ENCODE measurements around the gene UBTD1.

Gene UBTD1

GRCh38 chr10:97584798-97585438 lies 86.2 kb downstream of the UBTD1 start:
- no peak for DNase-seq (ENCODE audit: low read depth in 2 of 2)

GRCh38 chr10:97585439-97585811 lies 86.7 kb downstream of the UBTD1 start:
- DNase-seq (ENCODE audit: low read depth in 2 of 2), result no peak

GRCh38 chr10:97587183-97587582 lies 88.5 kb downstream of the UBTD1 start:
- no peak for DNase-seq (ENCODE audit: low read depth in 2 of 2)

- no peak for DNase-seq (ENCODE audit: low read depth in 2 of 2)
Observed at GRCh38 chr10:97589479-97589878, 90.8 kb downstream of the UBTD1 start, which contains the start of gene C10orf62. Gene C10orf62, plus strand, starts transcription at chr10:97589721. Its CDS starts 177 bp downstream, at chr10:97589898.

GRCh38 chr10:97590082-97590747 lies 91.5 kb downstream of the UBTD1 start:
- DNase-seq (ENCODE audit: low read depth in 2 of 2), result no peak

- DNase-seq (ENCODE audit: low read depth in 2 of 2), result no peak
Observed at GRCh38 chr10:97590748-97591495, 92.2 kb downstream of the UBTD1 start.

GRCh38 chr10:97593421-97593820 lies 94.7 kb downstream of the UBTD1 start:
- DNase-seq (ENCODE audit: low read depth in 2 of 2), result no peak

- DNase-seq (ENCODE audit: low read depth in 2 of 2), result peak in 1 of 2 experiments; percentile 47
Observed at GRCh38 chr10:97596101-97597082, 97.7 kb downstream of the UBTD1 start.

- DNase-seq (ENCODE audit: low read depth in 2 of 2), result no peak
Observed at GRCh38 chr10:97597778-97598177, 99.1 kb downstream of the UBTD1 start.

GRCh38 chr10:97598407-97599271 lies 99.9 kb downstream of the UBTD1 start:
- no peak for DNase-seq (ENCODE audit: low read depth in 2 of 2)

GRCh38 chr10:97599272-97599619 lies 100.5 kb downstream of the UBTD1 start:
- no peak for DNase-seq (ENCODE audit: low read depth in 2 of 2)

- DNase-seq (ENCODE audit: low read depth in 2 of 2), result no peak
Observed at GRCh38 chr10:97600616-97601015, 101.9 kb downstream of the UBTD1 start.

GRCh38 chr10:97601268-97602215 lies 102.8 kb downstream of the UBTD1 start:
- DNase-seq (ENCODE audit: low read depth in 2 of 2), result no peak

GRCh38 chr10:97607095-97607636 lies 108.4 kb downstream of the UBTD1 start:
- DNase-seq (ENCODE audit: low read depth in 2 of 2), result no peak

- DNase-seq (ENCODE audit: low read depth in 2 of 2), result no peak
Observed at GRCh38 chr10:97608991-97609561, 110.4 kb downstream of the UBTD1 start.

GRCh38 chr10:97611473-97611872 lies 112.7 kb downstream of the UBTD1 start:
- no peak for DNase-seq (ENCODE audit: low read depth in 2 of 2)

- DNase-seq (ENCODE audit: low read depth in 2 of 2), result peak; percentile 11 to 14
Observed at GRCh38 chr10:97612386-97612785, 113.7 kb downstream of the UBTD1 start.

- DNase-seq (ENCODE audit: low read depth in 2 of 2), result no peak
Observed at GRCh38 chr10:97618285-97618684, 119.6 kb downstream of the UBTD1 start.

- no peak for DNase-seq (ENCODE audit: low read depth in 2 of 2)
Observed at GRCh38 chr10:97618733-97619132, 120.0 kb downstream of the UBTD1 start.

Measured in fibroblast of skin of left quadriceps (primary cell).